Measurements from ENCODE around the gene TMEM175. TPM values are rescaled to one million over a fixed set of nuclear protein-coding genes. Genes with fewer than 3 reads are reported as not detected.

The TMEM175 gene
- total and polyA plus RNA-seq, 9 of the 15 experiments (the other 6 are each of a cell fraction or from before 2014, with no cell fraction given): 0.13 to 30.9 (median 9.4) TPM

- TF ChIP-seq, protein P1, sequence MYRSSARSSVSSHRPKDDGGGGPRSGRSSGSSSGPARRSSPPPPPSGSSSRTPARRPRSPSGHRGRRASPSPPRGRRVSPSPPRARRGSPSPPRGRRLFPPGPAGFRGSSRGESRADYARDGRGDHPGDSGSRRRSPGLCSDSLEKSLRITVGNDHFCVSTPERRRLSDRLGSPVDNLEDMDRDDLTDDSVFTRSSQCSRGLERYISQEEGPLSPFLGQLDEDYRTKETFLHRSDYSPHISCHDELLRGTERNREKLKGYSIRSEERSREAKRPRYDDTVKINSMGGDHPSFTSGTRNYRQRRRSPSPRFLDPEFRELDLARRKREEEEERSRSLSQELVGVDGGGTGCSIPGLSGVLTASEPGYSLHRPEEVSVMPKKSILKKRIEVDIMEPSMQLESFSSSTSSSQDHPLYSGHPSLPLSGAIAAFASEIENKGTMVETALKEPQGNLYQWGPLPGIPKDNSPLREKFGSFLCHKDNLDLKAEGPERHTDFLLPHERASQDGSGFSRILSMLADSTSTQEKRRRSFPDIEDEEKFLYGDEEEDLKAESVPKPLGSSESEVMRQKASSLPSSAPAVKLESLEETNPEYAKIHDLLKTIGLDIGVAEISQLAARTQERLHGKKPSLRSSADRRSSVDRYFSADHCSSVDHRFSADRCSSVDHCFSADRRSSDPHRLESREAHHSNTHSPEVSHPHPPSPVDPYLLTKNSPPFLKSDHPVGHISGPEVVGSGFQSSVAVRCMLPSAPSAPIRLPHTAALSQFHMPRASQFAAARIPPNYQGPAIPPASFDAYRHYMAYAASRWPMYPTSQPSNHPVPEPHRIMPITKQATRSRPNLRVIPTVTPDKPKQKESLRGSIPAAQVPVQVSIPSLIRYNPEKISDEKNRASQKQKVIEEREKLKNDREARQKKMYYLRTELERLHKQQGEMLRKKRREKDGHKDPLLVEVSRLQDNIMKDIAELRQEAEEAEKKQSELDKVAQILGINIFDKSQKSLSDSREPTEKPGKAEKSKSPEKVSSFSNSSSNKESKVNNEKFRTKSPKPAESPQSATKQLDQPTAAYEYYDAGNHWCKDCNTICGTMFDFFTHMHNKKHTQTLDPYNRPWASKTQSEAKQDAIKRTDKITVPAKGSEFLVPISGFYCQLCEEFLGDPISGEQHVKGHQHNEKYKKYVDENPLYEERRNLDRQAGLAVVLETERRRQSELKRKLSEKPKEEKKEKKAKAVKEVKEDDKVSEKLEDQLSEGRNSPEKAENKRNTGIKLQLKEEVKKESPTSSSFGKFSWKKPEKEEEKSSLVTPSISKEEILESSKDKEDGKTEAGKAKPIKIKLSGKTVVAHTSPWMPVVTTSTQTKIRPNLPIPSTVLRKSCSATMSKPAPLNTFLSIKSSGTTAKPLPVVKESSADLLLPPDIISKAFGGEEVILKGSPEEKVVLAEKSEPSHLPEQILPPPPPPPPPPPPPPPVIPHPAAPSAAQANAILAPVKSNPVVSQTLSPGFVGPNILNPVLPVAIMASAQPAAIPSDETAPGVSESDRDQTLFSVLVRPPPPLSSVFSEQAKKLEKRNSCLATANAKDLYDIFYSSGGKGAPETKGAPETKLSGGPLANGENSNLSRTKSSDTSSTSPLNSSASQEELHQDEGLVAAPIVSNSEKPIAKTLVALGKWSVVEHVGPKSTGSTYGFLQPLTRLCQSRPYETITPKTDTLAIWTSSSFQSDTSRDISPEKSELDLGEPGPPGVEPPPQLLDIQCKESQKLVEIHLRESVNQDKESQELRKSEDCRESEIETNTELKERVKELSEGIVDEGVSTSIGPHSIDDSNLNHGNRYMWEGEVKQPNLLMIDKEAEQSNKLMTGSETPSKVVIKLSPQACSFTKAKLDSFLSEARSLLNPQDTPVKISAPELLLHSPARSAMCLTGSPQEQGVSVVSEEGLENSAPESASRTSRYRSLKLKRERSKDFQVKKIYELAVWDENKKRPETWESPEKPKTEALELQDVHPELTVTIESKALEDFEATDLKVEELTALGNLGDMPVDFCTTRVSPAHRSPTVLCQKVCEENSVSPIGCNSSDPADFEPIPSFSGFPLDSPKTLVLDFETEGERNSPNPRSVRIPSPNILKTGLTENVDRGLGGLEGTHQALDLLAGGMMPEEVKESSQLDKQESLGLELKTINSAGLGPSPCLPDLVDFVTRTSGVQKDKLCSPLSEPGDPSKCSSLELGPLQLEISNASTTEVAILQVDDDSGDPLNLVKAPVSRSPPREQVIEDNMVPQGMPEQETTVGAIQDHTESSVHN (IDR thresholded peaks at IDR 0.05; ENCODE audit: borderline replicate concordance in 1 of 2, low read depth in 1 of 2): no peak
- TF ChIP-seq BRCA1 (IDR thresholded peaks at IDR 0.05): no peak
- TF ChIP-seq BRCA1 (CRISPR knock-in tag; IDR thresholded peaks at IDR 0.05): no peak
- TF ChIP-seq C11orf30 (IDR thresholded peaks at IDR 0.05; ENCODE audit: low read depth): no peak
- TF ChIP-seq ZNF57 (CRISPR knock-in tag; IDR thresholded peaks at IDR 0.05): no peak
- no peak for TF ChIP-seq EHMT2 (IDR thresholded peaks at IDR 0.05)
- TF ChIP-seq PRMT5 (CRISPR knock-in tag; IDR thresholded peaks at IDR 0.05): no peak
- no peak for TF ChIP-seq HCFC1 (IDR thresholded peaks at IDR 0.05; ENCODE audit: low read depth, low read length)
- no peak for TF ChIP-seq KDM1A (IDR thresholded peaks at IDR 0.05)
- no peak for TF ChIP-seq ELF2 (CRISPR knock-in tag; IDR thresholded peaks at IDR 0.05)
- TF ChIP-seq BMI1 (IDR thresholded peaks at IDR 0.05; ENCODE audit: low read length): no peak
- no peak for TF ChIP-seq MTF1 (CRISPR knock-in tag; IDR thresholded peaks at IDR 0.05; ENCODE audit: borderline replicate concordance)
- no peak for TF ChIP-seq CGGBP1 (CRISPR knock-in tag; IDR thresholded peaks at IDR 0.05)
- no peak for TF ChIP-seq ZNF695 (CRISPR knock-in tag; IDR thresholded peaks at IDR 0.05)
- no peak for TF ChIP-seq FUS (optimal IDR thresholded peaks at IDR 0.05; ENCODE audit: low read depth, low read length)
- no peak for TF ChIP-seq MXI1 (IDR thresholded peaks at IDR 0.05; ENCODE audit: low read depth, low read length)
- no peak for TF ChIP-seq NONO (IDR thresholded peaks at IDR 0.05; ENCODE audit: low read depth in 2 of 2, low read length in 1 of 2)
- no peak for TF ChIP-seq PML (IDR thresholded peaks at IDR 0.05; ENCODE audit: low read length)
- no peak for TF ChIP-seq STAT5A (IDR thresholded peaks at IDR 0.05; ENCODE audit: borderline replicate concordance, low read length)
- peak in 1 of 3 experiments; percentile 40 for TF ChIP-seq YY1 (IDR thresholded peaks at IDR 0.05; ENCODE audit: borderline replicate concordance in 1 of 3, control insufficient read depth in 1 of 3, extremely low read depth in 1 of 3, insufficient read depth in 3 of 3, insufficient read length in 1 of 3, insufficient replicate concordance in 2 of 3, low read depth in 1 of 3, low read length in 2 of 3)
These were observed 41.5 kb downstream of the TMEM175 start, which contains the start of gene DGKQ (continued) for GRCh38 chr4:973431-974397.

All from K562 (cell line).